ENCODE results near the gene AFF3.

Gene AFF3

GRCh38 chr2:99648906-99649789 lies 493.2 kb downstream of the AFF3 start:
- ATAC-seq (ENCODE audit: low read depth): no peak
- TF ChIP-seq CTCF (IDR thresholded peaks at IDR 0.05; ENCODE audit: poor library complexity, severe bottlenecking): no peak
- no peak for DNase-seq (ENCODE audit: low spot score)
- H3K4me1 ChIP-seq (ENCODE audit: insufficient read depth, poor library complexity, severe bottlenecking): no peaks in the 10 kb centered on the region
- H3K27me3 ChIP-seq (ENCODE audit: insufficient read depth, poor library complexity, severe bottlenecking): no peaks in the 10 kb centered on the region
- no peaks in the 10 kb centered on the region for H3K9me3 ChIP-seq (ENCODE audit: severe bottlenecking)
- no peak overlapping the region for H3K27ac ChIP-seq (ENCODE audit: poor library complexity, severe bottlenecking)
- no peak overlapping the region for H3K4me3 ChIP-seq (ENCODE audit: severe bottlenecking)
- H3K36me3 ChIP-seq (ENCODE audit: low read depth): no peaks in the 10 kb centered on the region

- Histone ChIP-seq H3K4me1 (ENCODE audit: insufficient read depth, poor library complexity, severe bottlenecking) (no peaks in the 10 kb centered on the region), H3K4me3 (ENCODE audit: severe bottlenecking) (no peak overlapping the region), H3K27me3 (ENCODE audit: insufficient read depth, poor library complexity, severe bottlenecking) (no peaks in the 10 kb centered on the region), H3K36me3 (ENCODE audit: low read depth) (no peaks in the 10 kb centered on the region), H3K27ac (ENCODE audit: poor library complexity, severe bottlenecking) (no peak overlapping the region), H3K9me3 (ENCODE audit: severe bottlenecking) (no peaks in the 10 kb centered on the region)
- no peak for ATAC-seq (ENCODE audit: low read depth)
- DNase-seq (ENCODE audit: low spot score): no peak
- no peak for TF ChIP-seq CTCF (IDR thresholded peaks at IDR 0.05; ENCODE audit: poor library complexity, severe bottlenecking)
Measured at GRCh38 chr2:99648178-99648844, 494.1 kb downstream of the AFF3 start.

- Histone ChIP-seq H3K9me3 (ENCODE audit: severe bottlenecking) (no peaks in the 10 kb centered on the region), H3K4me3 (ENCODE audit: severe bottlenecking) (no peak overlapping the region), H3K27me3 (ENCODE audit: insufficient read depth, poor library complexity, severe bottlenecking) (no peaks in the 10 kb centered on the region), H3K36me3 (ENCODE audit: low read depth) (no peaks in the 10 kb centered on the region), H3K27ac (ENCODE audit: poor library complexity, severe bottlenecking) (no peak overlapping the region), H3K4me1 (ENCODE audit: insufficient read depth, poor library complexity, severe bottlenecking) (no peaks in the 10 kb centered on the region)
- no peak for DNase-seq (ENCODE audit: low spot score)
- no peak for TF ChIP-seq CTCF (IDR thresholded peaks at IDR 0.05; ENCODE audit: poor library complexity, severe bottlenecking)
- ATAC-seq (ENCODE audit: low read depth): no peak
Measured at GRCh38 chr2:99645960-99646359, 496.4 kb downstream of the AFF3 start.

GRCh38 chr2:99644419-99644787 lies 498.0 kb downstream of the AFF3 start:
- DNase-seq (ENCODE audit: low spot score) (no peak), ATAC-seq (ENCODE audit: low read depth) (no peak)
- no peaks in the 10 kb centered on the region for H3K4me1 ChIP-seq (ENCODE audit: insufficient read depth, poor library complexity, severe bottlenecking)
- no peaks in the 10 kb centered on the region for H3K36me3 ChIP-seq (ENCODE audit: low read depth)
- no peak overlapping the region for H3K4me3 ChIP-seq (ENCODE audit: severe bottlenecking)
- no peaks in the 10 kb centered on the region for H3K27me3 ChIP-seq (ENCODE audit: insufficient read depth, poor library complexity, severe bottlenecking)
- TF ChIP-seq CTCF (IDR thresholded peaks at IDR 0.05; ENCODE audit: poor library complexity, severe bottlenecking): no peak
- no peaks in the 10 kb centered on the region for H3K9me3 ChIP-seq (ENCODE audit: severe bottlenecking)
- H3K27ac ChIP-seq (ENCODE audit: poor library complexity, severe bottlenecking): no peak overlapping the region

All from RWPE2 (cell line).